ENCODE data around the gene SDC4.

DNA sequence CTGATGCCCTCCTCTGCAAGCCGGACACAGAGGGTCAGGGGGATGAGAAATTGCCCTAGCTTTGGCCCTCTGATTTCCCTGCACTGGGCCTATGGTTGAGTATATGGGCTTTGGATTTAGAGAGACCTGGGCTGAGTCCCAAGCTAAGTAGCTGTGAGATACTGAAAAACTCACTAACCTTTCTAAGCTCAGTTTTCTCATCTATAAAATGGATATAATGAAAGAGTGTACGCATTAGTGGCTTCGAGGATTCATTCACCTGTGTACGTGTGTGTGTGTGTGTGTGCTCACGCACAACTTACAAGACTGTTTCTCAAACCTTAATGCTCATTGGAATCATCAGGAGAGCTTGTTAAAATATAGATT lies 54.2 kb downstream of the SDC4 start:
- TF ChIP-seq, protein P1, sequence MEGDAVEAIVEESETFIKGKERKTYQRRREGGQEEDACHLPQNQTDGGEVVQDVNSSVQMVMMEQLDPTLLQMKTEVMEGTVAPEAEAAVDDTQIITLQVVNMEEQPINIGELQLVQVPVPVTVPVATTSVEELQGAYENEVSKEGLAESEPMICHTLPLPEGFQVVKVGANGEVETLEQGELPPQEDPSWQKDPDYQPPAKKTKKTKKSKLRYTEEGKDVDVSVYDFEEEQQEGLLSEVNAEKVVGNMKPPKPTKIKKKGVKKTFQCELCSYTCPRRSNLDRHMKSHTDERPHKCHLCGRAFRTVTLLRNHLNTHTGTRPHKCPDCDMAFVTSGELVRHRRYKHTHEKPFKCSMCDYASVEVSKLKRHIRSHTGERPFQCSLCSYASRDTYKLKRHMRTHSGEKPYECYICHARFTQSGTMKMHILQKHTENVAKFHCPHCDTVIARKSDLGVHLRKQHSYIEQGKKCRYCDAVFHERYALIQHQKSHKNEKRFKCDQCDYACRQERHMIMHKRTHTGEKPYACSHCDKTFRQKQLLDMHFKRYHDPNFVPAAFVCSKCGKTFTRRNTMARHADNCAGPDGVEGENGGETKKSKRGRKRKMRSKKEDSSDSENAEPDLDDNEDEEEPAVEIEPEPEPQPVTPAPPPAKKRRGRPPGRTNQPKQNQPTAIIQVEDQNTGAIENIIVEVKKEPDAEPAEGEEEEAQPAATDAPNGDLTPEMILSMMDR (IDR thresholded peaks at IDR 0.05): peak in 1 of 7 experiments; percentile 32
- TF ChIP-seq POLR2AphosphoS5 (IDR thresholded peaks at IDR 0.05) (no peak), EP300 (IDR thresholded peaks at IDR 0.05) (no peak), POLR2A (IDR thresholded peaks at IDR 0.05) (no peak)

Data from stomach (tissue), 4 donors.